Breast epithelium (tissue), 4 donors: ENCODE data around the gene MYO1F. TPM values are rescaled to one million over a fixed set of nuclear protein-coding genes. Genes with fewer than 3 reads are reported as not detected.

ENCODE experiments used
- DNase-seq, 2 donors: peaks; one replicate each; pipeline ENCODE4 v3.0.0-alpha.2; 2019; ENCODE audit warnings: low spot score in 2 of 2
- H3K27ac ChIP-seq, 2 donors: fragments of 200-600 bp; sonication (generic) in 1 of 2; one replicate each; pipeline ENCODE4 v1.5.1; 2016 to 2019; ENCODE audit warnings: mild to moderate bottlenecking in 1 of 2
- H3K27me3 ChIP-seq, 2 donors: fragments of 200-600 bp; sonication (generic) in 1 of 2; one replicate each; pipeline versions ENCODE4 v1.5.1 to v1.6.0; 2017 to 2019; ENCODE audit warnings: control low read depth in 1 of 2, mild to moderate bottlenecking in 1 of 2
- H3K36me3 ChIP-seq: fragments of 200-600 bp; one replicate; pipeline ENCODE4 v1.5.1; 2019
- H3K4me1 ChIP-seq, 2 donors: fragments of 200-600 bp; sonication (generic); one replicate each; pipeline ENCODE4 v1.5.1; 2016 to 2019; ENCODE audit warnings: control low read depth in 1 of 2
- H3K4me3 ChIP-seq, 3 donors: fragments of 200-600 bp; sonication (generic); 1 replicate in 2 of 3; 2 replicates in 1 of 3; pipeline ENCODE4 v1.5.1; 2016 to 2019; ENCODE audit warnings: mild to moderate bottlenecking in 3 of 3, moderate library complexity in 2 of 3
- H3K9me3 ChIP-seq, 2 donors: fragments of 200-600 bp; sonication (generic) in 1 of 2; one replicate each; pipeline ENCODE4 v1.5.1; 2016 to 2019; ENCODE audit warnings: control low read depth in 1 of 2
- CTCF ChIP-seq, 3 donors: fragments of 450-650 bp; IDR thresholded peaks; one replicate each; pipeline ENCODE4 v1.5.1; 2016 to 2017; ENCODE audit warnings: antibody characterized with exemption in 3 of 3, mild to moderate bottlenecking in 3 of 3, moderate library complexity in 3 of 3
- POLR2A ChIP-seq: fragments of 450-650 bp; IDR thresholded peaks from one replicate; pipeline ENCODE4 v1.6.1; 2016; ENCODE audit warnings: antibody characterized with exemption, mild to moderate bottlenecking, moderate library complexity
- POLR2AphosphoS5 ChIP-seq, 3 donors: sonication (generic); formaldehyde crosslinking; IDR thresholded peaks; one replicate each; pipeline ENCODE4 v1.6.1; 2017; ENCODE audit warnings: antibody characterized with exemption in 3 of 3
- intact Hi-C: fragments of 100-400 bp; cut with DNase I; formaldehyde crosslinking; loops from one replicate; pipeline ENCODE4 v1.15.1; 2023; ENCODE audit warnings: low total_unique reads
- total RNA-seq, 3 donors: library from RNA; depleted of rRNA; stranded (reverse); fragments of >200 nt; gene quantifications; one replicate each; pipeline ENCODE4 v1.1.0, GENCODE V29; 2016

MYO1F gene
- total RNA-seq, 3 donors from 2014 or later, result 8.5 to 31.0 (median 11.3) TPM

GRCh38 chr19:8489561-8490394, 87.5 kb downstream of the MYO1F start:
- TF ChIP-seq CTCF (IDR thresholded peaks at IDR 0.05), result no peak
- TF ChIP-seq POLR2A, result no peak
- no peak for TF ChIP-seq POLR2AphosphoS5 (IDR thresholded peaks at IDR 0.05)
- no peaks in the 10 kb centered on the region for H3K4me1 ChIP-seq
- peak overlapping the region in 2 of 3 donors; percentile 18 to 39 for H3K4me3 ChIP-seq
- H3K36me3 ChIP-seq, result peaks cover 3% of the 10 kb centered on the region
- H3K9me3 ChIP-seq, result no peaks in the 10 kb centered on the region
- H3K27me3 ChIP-seq, result no peaks in the 10 kb centered on the region
- DNase-seq, result peak in 1 of 2 donors; percentile 89
- H3K27ac ChIP-seq, result peak overlapping the region; percentile 63 to 71
- intact Hi-C loops, result no loop called here

- Histone ChIP-seq H3K36me3 (peaks cover 3% of the 10 kb centered on the region), H3K4me1 (no peaks in the 10 kb centered on the region), H3K27ac (no peak overlapping the region)
Measured at GRCh38 chr19:8488365-8488764, 88.9 kb downstream of the MYO1F start.

GRCh38 chr19:8487137-8487851, 89.9 kb downstream of the MYO1F start:
- H3K4me3 ChIP-seq, result no peak overlapping the region
- DNase-seq, result no peak
- H3K4me1 ChIP-seq, result no peaks in the 10 kb centered on the region
- no peak for TF ChIP-seq CTCF (IDR thresholded peaks at IDR 0.05)
- TF ChIP-seq POLR2AphosphoS5 (IDR thresholded peaks at IDR 0.05), result no peak
- no peak for TF ChIP-seq POLR2A
- intact Hi-C loops, result no loop called here
- peaks cover 3% of the 10 kb centered on the region for H3K36me3 ChIP-seq
- peak overlapping the region in 1 of 2 donors; percentile 27 for H3K27ac ChIP-seq
- H3K27me3 ChIP-seq, result no peaks in the 10 kb centered on the region
- no peaks in the 10 kb centered on the region for H3K9me3 ChIP-seq

More at GRCh38 chr19:8488365-8488764, 88.9 kb downstream of the MYO1F start:
- Histone ChIP-seq H3K4me3 (no peak overlapping the region), H3K9me3 (no peaks in the 10 kb centered on the region), H3K27me3 (no peaks in the 10 kb centered on the region)
- DNase-seq, result no peak
- TF ChIP-seq POLR2AphosphoS5 (IDR thresholded peaks at IDR 0.05), result no peak
- TF ChIP-seq POLR2A, result no peak
- intact Hi-C loops, result no loop called here

GRCh38 chr19:8486661-8487136, 90.5 kb downstream of the MYO1F start:
- Histone ChIP-seq H3K27ac (peak overlapping the region in 1 of 2 donors; percentile 9), H3K27me3 (no peaks in the 10 kb centered on the region), H3K4me1 (no peaks in the 10 kb centered on the region), H3K36me3 (peaks cover 3% of the 10 kb centered on the region), H3K9me3 (no peaks in the 10 kb centered on the region), H3K4me3 (no peak overlapping the region)
- DNase-seq, result no peak
- intact Hi-C loops, result no loop called here
- TF ChIP-seq POLR2AphosphoS5 (IDR thresholded peaks at IDR 0.05) (no peak), POLR2A (no peak), CTCF (IDR thresholded peaks at IDR 0.05) (no peak)

GRCh38 chr19:8485561-8486371, 91.5 kb downstream of the MYO1F start:
- no peak for DNase-seq

More at GRCh38 chr19:8485561-8486371, 91.5 kb downstream of the MYO1F start:
- Histone ChIP-seq H3K27ac (no peak overlapping the region), H3K36me3 (peaks cover 3% of the 10 kb centered on the region), H3K27me3 (no peaks in the 10 kb centered on the region), H3K4me1 (peaks cover 3 to 8% of the 10 kb centered on the region in 2 donors), H3K4me3 (no peak overlapping the region), H3K9me3 (no peaks in the 10 kb centered on the region)
- intact Hi-C loops, result no loop called here
- no peak for TF ChIP-seq POLR2A
- no peak for TF ChIP-seq POLR2AphosphoS5 (IDR thresholded peaks at IDR 0.05)
- no peak for TF ChIP-seq CTCF (IDR thresholded peaks at IDR 0.05)
